ENCODE results near the gene PRPH. TPM values are rescaled to one million over a fixed set of nuclear protein-coding genes. Genes with fewer than 3 reads are reported as not detected.

Gene PRPH
- total and polyA plus RNA-seq, 2 of the 13 experiments (the other 11 are each of a cell fraction or from before 2014, with no cell fraction given), result 0.12 TPM; not detected in 1

DNA sequence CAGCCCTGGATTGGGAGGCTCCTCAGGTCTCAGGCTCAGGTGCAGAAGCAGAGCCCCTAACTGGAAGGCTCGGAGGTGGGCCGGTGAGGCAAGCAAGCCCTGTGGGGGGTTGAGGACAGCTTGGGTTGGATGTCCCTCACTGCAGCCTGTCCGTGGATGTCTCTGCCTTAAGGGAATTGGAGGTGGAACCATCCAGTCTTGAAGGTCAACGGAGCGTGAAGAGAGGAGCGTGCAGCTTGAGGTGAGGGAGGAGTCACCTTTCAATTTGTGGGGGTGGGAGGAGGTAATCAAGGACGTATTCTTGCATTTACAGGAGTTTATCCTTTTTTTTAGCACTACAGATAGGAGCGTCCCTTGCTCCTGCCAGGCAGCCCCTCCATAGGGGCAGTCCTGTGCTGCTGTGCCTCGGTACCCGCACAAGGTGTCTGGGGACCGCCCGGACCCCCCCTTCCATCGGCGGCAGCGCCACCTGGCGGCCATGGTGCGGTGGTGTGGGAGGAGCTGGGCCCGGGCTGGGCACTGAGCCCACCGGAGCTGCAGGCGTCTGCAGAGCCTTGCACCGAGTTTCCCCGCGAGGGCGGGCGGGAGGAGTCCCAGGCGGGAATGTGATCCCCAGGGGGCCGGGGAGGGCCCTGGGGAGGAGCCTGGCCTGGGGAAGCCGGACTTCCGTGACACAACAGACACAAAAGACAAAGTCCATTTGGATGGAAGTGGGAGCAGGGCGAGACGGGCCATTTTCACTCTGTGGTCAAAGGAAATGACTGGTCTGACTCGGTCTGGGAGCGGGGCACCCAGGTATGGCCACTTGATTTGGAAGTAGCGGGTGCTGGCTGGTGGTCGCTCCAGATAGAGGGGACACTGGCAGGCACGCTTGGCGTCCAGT, 52.6 kb downstream of the PRPH start (continued):
- TF ChIP-seq, protein P1, sequence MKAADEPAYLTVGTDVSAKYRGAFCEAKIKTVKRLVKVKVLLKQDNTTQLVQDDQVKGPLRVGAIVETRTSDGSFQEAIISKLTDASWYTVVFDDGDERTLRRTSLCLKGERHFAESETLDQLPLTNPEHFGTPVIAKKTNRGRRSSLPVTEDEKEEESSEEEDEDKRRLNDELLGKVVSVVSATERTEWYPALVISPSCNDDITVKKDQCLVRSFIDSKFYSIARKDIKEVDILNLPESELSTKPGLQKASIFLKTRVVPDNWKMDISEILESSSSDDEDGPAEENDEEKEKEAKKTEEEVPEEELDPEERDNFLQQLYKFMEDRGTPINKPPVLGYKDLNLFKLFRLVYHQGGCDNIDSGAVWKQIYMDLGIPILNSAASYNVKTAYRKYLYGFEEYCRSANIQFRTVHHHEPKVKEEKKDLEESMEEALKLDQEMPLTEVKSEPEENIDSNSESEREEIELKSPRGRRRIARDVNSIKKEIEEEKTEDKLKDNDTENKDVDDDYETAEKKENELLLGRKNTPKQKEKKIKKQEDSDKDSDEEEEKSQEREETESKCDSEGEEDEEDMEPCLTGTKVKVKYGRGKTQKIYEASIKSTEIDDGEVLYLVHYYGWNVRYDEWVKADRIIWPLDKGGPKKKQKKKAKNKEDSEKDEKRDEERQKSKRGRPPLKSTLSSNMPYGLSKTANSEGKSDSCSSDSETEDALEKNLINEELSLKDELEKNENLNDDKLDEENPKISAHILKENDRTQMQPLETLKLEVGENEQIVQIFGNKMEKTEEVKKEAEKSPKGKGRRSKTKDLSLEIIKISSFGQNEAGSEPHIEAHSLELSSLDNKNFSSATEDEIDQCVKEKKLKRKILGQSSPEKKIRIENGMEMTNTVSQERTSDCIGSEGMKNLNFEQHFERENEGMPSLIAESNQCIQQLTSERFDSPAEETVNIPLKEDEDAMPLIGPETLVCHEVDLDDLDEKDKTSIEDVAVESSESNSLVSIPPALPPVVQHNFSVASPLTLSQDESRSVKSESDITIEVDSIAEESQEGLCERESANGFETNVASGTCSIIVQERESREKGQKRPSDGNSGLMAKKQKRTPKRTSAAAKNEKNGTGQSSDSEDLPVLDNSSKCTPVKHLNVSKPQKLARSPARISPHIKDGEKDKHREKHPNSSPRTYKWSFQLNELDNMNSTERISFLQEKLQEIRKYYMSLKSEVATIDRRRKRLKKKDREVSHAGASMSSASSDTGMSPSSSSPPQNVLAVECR (CRISPR knock-in tag; IDR thresholded peaks at IDR 0.05; ENCODE audit: borderline replicate concordance), result peak; percentile 82; the same call in 1 of the 2 replicates
- TF ChIP-seq ZNF18 (CRISPR knock-in tag; IDR thresholded peaks at IDR 0.05; ENCODE audit: insufficient replicate concordance), result no peak
- TF ChIP-seq RORA (CRISPR knock-in tag; IDR thresholded peaks at IDR 0.05), result no peak
- TF ChIP-seq MEF2D (CRISPR knock-in tag; IDR thresholded peaks at IDR 0.05), result peak; percentile 65
- peak; percentile 74 for TF ChIP-seq ZMAT3 (CRISPR knock-in tag; conservative IDR thresholded peaks at IDR 0.05)
- TF ChIP-seq U2AF2 (IDR thresholded peaks at IDR 0.05; ENCODE audit: low read depth, low read length), result no peak
- TF ChIP-seq EP300 (IDR thresholded peaks at IDR 0.05; ENCODE audit: low read depth in 2 of 2, low read length in 2 of 2), result peak in 1 of 2 experiments; percentile 56; a peak in 1 of 4 replicates
- 0 out of 2 replicates have a peak, but pooled peaks have one; percentile 23 for TF ChIP-seq EP300 (CRISPR knock-in tag; IDR thresholded peaks at IDR 0.05; ENCODE audit: borderline replicate concordance)
- no peak for TF ChIP-seq ZNF44 (CRISPR knock-in tag; IDR thresholded peaks at IDR 0.05)
- TF ChIP-seq TGIF2 (CRISPR knock-in tag; IDR thresholded peaks at IDR 0.05), result peak; percentile 51; the same call in 1 of the 2 replicates
- peak; percentile 94 for TF ChIP-seq TEAD3 (CRISPR knock-in tag; optimal IDR thresholded peaks at IDR 0.05; ENCODE audit: borderline replicate concordance)
- peak; percentile 70 for TF ChIP-seq ZNF605 (CRISPR knock-in tag; IDR thresholded peaks at IDR 0.05)
- peak; percentile 83 for TF ChIP-seq ZFX (CRISPR knock-in tag; IDR thresholded peaks at IDR 0.05; ENCODE audit: low read depth)
- TF ChIP-seq ZNF143 (CRISPR knock-in tag; IDR thresholded peaks at IDR 0.05), result peak; percentile 55
- TF ChIP-seq TBX2 (CRISPR knock-in tag; IDR thresholded peaks at IDR 0.05; ENCODE audit: borderline replicate concordance), result peak; percentile 90
- peak; percentile 94 for TF ChIP-seq E2F1 (CRISPR knock-in tag; IDR thresholded peaks at IDR 0.05)
- TF ChIP-seq KDM4B (CRISPR knock-in tag; IDR thresholded peaks at IDR 0.05), result peak; percentile 83; the same call in 1 of the 2 replicates
- peak; percentile 80; the same call in 1 of the 2 replicates for TF ChIP-seq E2F2 (CRISPR knock-in tag; IDR thresholded peaks at IDR 0.05; ENCODE audit: borderline replicate concordance)
- no peak for TF ChIP-seq CREB1 (IDR thresholded peaks at IDR 0.05)
- peak; percentile 56; the same call in 1 of the 2 replicates for TF ChIP-seq CREB1 (CRISPR knock-in tag; IDR thresholded peaks at IDR 0.05)
- TF ChIP-seq HNRNPL (IDR thresholded peaks at IDR 0.05; ENCODE audit: low read depth, low read length), result 0 out of 2 replicates have a peak, but pooled peaks have one; percentile 65

Data from HepG2 (cell line).